Hindlimb muscle (tissue), 1 donor: Measurements from ENCODE around the gene AUTS2. TPM values are rescaled to one million over a fixed set of nuclear protein-coding genes. Genes with fewer than 3 reads are reported as not detected.
"Not testable (repeated sequence)": the region's sequence is repeated elsewhere in the genome, so short reads cannot be mapped to it uniquely, and the experiment has no call there.

ENCODE experiments used
- DNase-seq: peaks from one replicate; pipeline ENCODE4 v3.0.0-alpha.2; 2013
- polyA plus RNA-seq: library from polyadenylated mRNA; unstranded; fragments of 120-200 nt; gene quantifications from one replicate; pipeline ENCODE4 v1.2.1, GENCODE V29; 2013; ENCODE audit not compliant: insufficient read length

AUTS2 gene
- polyA plus RNA-seq, 1 donor: 80.5 TPM

DNA sequence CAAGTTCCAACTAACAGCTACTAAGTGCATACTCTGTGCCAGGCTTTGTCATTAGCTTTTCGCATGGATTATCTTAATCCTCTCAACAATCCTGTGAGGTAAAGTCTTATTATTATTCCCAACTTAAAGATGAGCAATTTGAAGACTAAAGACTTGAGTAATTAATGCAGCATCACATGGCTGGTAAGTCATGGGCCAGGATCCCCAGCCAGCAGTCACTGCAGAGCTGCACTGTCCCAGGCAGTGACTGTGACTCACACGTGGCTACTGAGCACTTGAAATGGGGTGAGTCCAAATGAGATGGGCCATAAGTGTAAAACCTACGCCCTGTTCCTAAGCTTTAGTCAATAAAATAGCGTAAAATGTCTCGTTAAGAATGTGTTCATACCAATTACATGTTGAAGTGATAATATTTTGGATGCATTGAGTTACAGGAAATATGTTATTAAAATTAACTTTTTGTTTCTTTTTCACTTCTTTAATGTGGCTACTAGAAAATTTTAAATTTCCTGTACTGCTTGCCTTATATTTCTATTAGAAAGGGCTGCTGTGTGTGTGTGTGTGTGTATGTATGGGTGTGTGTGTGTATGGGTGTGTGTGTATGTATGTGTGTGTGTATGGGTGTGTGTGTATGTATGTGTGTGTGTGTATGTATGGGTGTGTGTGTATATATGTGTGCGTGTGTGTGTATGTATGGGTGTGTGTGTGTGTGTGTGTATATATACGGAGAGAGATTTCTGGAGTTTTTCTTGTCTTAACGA, 756.3 kb downstream of the AUTS2 start:
- DNase-seq: no peak

- no peak for DNase-seq
These were observed 757.1 kb downstream of the AUTS2 start for GRCh38 chr7:70355198-70356020.

DNA sequence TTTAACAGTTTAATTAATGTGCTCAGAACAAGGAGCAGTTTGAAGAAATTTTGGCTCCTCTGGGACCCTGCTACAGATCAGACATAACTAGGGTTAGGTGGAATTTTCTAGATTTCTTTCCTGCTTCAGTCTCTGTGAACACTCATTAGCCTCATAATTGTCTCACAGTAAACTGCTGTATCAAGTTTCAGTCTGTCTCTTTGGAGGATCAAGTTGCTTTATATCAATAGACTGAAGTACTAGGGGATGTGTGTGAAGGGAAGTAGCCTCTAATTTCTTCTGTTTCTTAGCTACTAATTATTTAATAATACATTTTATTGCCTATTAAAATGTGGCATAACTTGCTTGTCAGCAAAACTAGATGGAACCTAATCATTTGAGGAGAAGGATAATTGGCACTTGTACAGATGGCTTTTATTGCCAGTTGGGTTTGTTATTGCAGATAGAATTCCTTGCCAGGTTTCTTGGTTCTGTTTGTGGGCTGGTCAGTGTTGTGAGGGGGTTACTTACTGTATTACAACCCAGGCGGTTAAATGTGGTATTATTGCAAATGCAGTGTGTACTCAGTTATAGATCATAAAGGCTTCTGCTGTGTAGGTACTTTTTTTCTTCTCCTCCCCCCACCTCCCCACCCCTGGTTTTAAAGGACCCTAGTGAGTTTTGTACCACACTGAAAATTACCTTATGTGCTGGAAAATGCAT, 758.0 kb downstream of the AUTS2 start:
- no peak for DNase-seq

GRCh38 chr7:70356787-70357328, 758.6 kb downstream of the AUTS2 start:
- peak; percentile 80 for DNase-seq

DNA sequence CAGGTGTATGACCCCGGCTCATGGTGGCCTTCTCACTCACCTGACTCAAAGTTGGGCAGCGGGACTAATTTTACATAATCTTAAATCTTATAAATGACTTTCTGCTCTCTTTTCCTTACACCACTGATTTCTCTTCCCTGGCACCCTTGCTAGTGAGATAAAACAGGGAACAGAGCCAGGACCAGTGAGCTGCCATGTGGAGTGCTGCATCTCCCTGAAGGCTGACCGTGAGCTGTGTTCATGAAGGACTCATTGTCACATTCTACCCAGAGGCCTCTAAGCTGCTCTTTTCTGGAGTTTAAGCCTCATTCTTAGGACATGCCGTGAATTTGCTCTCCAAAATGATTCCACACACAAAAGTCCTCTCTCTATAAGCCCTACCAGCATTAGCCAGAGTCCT, 762.3 kb downstream of the AUTS2 start:
- DNase-seq: no peak

DNA sequence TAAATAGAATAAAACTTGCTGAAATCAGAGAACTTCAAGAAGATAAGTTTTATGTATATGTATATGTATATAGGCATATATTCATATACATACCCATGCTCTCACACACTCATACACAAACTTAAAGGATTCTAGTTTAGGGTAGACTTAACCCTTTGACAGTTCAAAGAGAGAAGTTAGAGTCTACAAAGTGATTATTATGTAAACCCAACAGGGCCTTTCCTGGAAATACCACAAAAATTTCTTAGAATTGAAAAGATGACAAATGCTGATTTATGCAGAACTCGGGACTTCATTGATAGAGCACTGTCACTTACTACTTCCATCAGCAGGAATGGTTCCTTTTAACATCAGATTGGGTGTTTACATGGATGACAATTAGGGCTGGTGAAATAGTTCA, 763.5 kb downstream of the AUTS2 start:
- no peak for DNase-seq

DNA sequence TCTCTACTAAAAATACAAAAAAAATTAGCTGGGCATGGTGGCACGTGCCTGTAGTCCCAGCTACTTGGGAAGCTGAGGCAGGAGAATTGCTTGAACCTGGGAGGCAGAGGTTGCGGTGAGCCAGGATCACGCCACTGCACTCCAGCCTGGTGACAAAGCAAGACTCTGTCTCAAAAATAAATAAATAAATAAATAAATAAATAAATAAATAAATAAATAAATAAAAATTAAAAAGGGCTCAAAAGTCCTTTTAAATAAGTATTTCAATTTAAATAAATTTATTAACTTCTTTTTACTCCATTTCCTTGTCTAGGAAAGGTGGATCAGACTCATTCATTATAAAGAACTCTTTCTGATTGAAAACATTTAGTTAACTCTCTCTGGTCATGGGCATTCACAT, 766.1 kb downstream of the AUTS2 start:
- DNase-seq: not testable (repeated sequence)

DNA sequence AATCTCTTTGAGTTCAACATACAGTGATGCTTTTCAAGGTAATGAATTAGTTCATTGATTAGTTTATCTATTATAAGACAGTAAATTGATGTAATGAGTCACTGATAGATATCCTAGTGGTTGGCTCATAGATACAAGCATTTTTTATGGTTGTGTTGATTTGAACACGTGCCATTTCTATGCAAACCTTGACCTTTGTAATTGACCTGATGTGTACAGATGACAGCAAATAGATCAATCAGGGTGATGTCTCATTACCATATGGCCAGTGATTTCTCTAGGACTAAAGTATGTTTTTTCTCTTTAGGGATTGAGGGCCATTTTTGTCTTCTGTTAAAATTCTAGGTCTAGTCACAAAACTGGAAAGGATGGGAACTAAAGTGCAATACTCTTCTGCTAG, 773.4 kb downstream of the AUTS2 start:
- no peak for DNase-seq

GRCh38 chr7:70372768-70373515, 774.7 kb downstream of the AUTS2 start:
- DNase-seq: no peak

DNA sequence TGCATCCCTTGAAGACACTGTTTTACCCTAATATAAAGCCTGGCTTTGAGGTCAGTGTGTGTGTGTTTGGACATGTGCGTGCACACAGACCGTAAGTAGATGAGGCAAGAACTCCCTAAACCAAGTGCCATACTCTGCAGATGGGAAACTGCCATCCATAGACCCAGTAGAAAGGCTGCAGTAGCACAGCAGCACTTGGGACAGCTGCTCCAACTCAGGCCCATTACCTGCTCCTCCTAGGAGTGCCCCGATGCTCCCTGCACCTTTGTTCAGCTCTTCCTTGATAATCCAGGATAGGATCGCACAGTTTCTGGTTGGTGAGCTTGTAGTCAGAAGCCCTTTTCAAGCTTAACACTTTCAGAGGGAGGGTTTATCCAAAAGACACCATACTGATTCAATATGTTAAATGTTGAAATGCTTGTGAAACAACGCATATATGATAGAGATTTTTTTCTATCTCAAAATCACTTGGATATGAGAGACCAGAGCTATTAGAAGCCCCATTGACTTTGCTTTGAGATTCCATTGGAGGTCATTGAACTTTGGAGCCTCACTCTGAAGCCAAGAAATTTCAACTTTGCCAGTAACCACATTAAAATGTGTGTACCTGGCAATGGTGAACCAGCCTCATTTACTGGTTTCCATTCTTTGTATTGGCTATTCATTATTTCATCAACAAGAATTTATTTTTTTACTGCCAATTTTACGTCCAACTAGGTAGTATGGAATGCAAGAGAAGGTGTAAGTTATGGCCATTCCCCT, 776.7 kb downstream of the AUTS2 start:
- DNase-seq: no peak

- DNase-seq: no peak
These were observed 778.3 kb downstream of the AUTS2 start for GRCh38 chr7:70376561-70377031.

DNA sequence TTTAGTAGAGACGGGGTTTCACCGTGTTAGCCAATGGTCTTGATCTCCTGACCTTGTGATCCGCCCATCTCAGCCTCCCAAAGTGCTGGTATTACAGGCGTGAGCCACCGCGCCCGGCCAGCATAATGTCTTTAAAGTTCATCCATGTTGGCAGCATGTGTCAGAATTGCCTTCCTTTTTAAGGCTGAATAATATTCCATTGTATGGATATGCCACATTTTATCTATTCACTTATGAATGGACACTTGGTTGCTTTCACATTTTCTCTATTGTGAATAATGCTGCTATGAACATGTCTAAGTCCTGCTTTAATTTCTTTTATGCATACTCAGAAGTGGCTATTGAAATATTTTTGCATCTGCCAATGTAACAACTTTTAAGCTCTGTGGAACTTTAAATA, 779.7 kb downstream of the AUTS2 start:
- DNase-seq: no peak

DNA sequence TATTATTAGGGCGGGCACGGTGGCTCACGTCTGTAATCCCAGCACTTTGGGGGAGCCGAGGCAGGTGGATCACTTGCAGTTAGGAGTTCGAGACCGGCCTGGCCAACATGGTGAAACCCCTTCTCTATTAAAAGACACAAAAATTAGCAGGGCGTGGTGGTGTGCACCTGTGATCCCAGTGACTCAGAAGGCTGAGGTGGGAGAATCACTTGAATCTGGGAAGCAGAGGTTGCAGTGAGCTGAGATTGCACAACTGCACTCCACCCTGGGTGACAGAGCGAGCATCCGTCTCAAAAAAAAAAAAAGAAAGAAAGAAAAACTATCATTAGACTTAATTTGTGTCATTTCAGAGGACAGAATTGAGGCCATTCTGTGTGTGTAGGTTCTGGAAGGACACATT, 780.9 kb downstream of the AUTS2 start:
- no peak for DNase-seq

DNA sequence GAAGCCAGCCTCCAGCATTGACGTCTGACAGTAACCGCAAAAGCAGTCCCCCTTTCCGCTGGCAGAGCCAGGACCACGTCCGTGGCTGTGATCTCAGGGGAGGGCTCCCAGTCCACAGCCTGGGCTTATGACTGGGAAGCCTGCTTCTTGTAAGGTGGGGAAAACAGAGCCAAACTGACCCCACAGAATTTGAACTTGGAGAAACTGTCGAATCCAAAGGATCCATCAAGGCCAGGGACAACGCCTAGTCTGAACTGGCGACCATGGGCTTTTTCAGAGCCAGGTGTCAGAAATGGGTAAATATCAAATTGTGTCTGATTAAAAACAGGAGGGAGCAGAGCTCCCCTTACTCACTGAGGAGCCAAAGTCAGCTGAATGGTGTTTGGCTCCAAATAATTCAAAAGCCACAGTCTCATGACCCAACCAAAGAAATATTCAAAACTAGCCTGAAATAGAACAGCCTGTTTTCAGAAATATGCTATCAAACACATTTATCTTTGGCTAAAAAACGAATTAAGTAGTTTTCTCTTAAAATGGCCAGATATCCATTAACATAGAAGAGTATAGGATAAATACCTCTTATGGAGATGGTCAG, 782.2 kb downstream of the AUTS2 start:
- no peak for DNase-seq

DNA sequence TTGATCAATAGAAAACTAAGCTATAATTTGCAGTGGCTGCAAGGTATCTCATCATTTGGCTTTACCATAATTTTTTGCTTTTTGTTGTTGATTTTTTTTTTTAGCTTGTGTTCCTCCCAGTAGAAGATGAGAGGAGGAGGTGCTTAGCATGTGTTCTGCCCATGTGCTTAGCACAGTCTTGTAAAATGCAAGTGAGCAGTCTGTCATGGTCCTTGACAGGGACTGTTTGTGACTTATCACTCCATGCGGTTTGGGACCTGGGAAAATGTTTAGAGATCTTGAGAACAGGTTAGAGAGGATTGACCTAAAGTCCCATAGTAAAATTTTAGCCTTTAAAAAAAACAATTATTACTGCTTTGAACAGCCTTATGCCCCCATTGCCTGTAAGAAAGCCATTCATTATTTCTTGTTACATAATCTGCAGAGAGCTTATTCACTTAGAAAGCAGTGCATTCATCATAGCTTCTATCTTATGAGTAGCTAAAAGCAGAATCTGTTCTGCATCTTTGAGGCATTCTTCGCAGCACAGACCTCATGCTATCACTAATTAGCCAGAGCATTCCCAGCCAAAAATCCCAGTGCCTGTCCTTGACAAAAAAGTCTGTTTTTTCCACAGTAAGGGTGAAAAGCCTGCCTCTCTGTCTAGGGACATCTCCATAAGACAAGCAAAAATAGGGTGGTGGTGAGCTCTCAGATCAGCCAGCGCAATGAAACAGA, 784.9 kb downstream of the AUTS2 start:
- no peak for DNase-seq

GRCh38 chr7:70384024-70384423, 785.7 kb downstream of the AUTS2 start:
- DNase-seq: no peak

- no peak for DNase-seq
These were observed 786.6 kb downstream of the AUTS2 start for GRCh38 chr7:70384891-70385290.

DNA sequence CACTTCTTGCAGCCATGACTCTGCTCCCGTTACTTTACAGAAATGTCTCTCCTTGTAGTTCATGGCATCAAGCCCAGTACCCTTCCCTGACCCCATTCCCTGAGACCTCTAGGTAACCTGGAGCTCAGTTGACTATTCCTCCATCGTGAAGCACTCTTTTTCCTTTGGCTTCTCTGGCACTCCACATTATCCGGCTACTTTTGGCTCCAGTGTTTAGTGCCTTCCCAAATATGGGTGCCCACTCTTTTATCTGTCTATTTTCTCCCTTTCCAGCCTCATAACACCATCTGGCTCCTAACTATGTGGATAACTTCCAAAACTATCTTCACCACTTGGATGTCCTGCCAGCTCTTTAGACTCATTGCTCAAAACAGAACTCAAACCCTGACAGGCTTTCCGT, 788.9 kb downstream of the AUTS2 start:
- DNase-seq: no peak

- DNase-seq: no peak
These were observed 791.4 kb downstream of the AUTS2 start for GRCh38 chr7:70389531-70390151.

- DNase-seq: no peak
These were observed 792.0 kb downstream of the AUTS2 start for GRCh38 chr7:70390251-70390650.
